ENCODE results near the gene TMEM151B. TPM values are rescaled to one million over a fixed set of nuclear protein-coding genes. Genes with fewer than 3 reads are reported as not detected.

The TMEM151B gene
- total and polyA plus RNA-seq, 9 of the 15 experiments (the other 6 are each of a cell fraction or from before 2014, with no cell fraction given): not detected

GRCh38 chr6:44225579-44226325 is 44.5 kb upstream of the TMEM151B start (continued):
- TF ChIP-seq ZC3H11A (IDR thresholded peaks at IDR 0.05; ENCODE audit: low read depth, low read length) (no peak), ZNF24 (IDR thresholded peaks at IDR 0.05) (0 out of 2 replicates have a peak, but pooled peaks have one; percentile 68), KDM4B (IDR thresholded peaks at IDR 0.05; ENCODE audit: borderline replicate concordance in 2 of 2, low read depth in 1 of 2) (no peak), TCFL5 (CRISPR knock-in tag; conservative IDR thresholded peaks at IDR 0.05) (no peak), FOXM1 (IDR thresholded peaks at IDR 0.05; ENCODE audit: low read depth) (peak; percentile 88), FOXM1 (CRISPR knock-in tag; IDR thresholded peaks at IDR 0.05; ENCODE audit: low read depth) (no peak), ZFP30 (CRISPR knock-in tag; IDR thresholded peaks at IDR 0.05; ENCODE audit: borderline replicate concordance) (no peak), NR2C2 (CRISPR knock-in tag; IDR thresholded peaks at IDR 0.05) (no peak; the same call in 1 of the 2 replicates), NR2C2 (tag; IDR thresholded peaks at IDR 0.05) (no peak; the same call in 1 of the 2 replicates), ZBTB9 (CRISPR knock-in tag; IDR thresholded peaks at IDR 0.05) (peak; percentile 74), POLR2H (tag; IDR thresholded peaks at IDR 0.05; ENCODE audit: low read depth) (no peak), SMARCA4 (IDR thresholded peaks at IDR 0.05) (peak; percentile 94), SMAD1 (IDR thresholded peaks at IDR 0.05; ENCODE audit: low read depth, low read length, partially characterized antibody) (peak; percentile 48), MAFK (IDR thresholded peaks at IDR 0.05; ENCODE audit: low read length) (no peak), POLR2B (IDR thresholded peaks at IDR 0.05; ENCODE audit: low read depth, partially characterized antibody) (no peak), MYBL2 (IDR thresholded peaks at IDR 0.05; ENCODE audit: low read depth) (no peak), MYBL2 (CRISPR knock-in tag; IDR thresholded peaks at IDR 0.05; ENCODE audit: borderline replicate concordance) (no peak), MEF2D (tag; conservative IDR thresholded peaks at IDR 0.05; ENCODE audit: low read depth) (no peak), ETV1 (tag; conservative IDR thresholded peaks at IDR 0.05; ENCODE audit: low read depth) (peak; percentile 24; the same call in 1 of the 2 replicates), SLC30A9 (CRISPR knock-in tag; IDR thresholded peaks at IDR 0.05) (no peak), RAD21 (CRISPR knock-in tag; conservative IDR thresholded peaks at IDR 0.05 in 1 of 2, IDR thresholded peaks at IDR 0.05 in 1 of 2) (peak in 1 of 2 experiments; percentile 3; a peak in 1 of 4 replicates), ZBTB17 (CRISPR knock-in tag; IDR thresholded peaks at IDR 0.05) (0 out of 2 replicates have a peak, but pooled peaks have one; percentile 40), ZBTB34 (CRISPR knock-in tag; IDR thresholded peaks at IDR 0.05) (no peak), PHF21A (IDR thresholded peaks at IDR 0.05; ENCODE audit: borderline replicate concordance, low read depth) (peak; percentile 51; the same call in 1 of the 2 replicates), SAFB (IDR thresholded peaks at IDR 0.05; ENCODE audit: borderline replicate concordance, low read depth, low read length) (no peak)
- TF ChIP-seq, protein P1, sequence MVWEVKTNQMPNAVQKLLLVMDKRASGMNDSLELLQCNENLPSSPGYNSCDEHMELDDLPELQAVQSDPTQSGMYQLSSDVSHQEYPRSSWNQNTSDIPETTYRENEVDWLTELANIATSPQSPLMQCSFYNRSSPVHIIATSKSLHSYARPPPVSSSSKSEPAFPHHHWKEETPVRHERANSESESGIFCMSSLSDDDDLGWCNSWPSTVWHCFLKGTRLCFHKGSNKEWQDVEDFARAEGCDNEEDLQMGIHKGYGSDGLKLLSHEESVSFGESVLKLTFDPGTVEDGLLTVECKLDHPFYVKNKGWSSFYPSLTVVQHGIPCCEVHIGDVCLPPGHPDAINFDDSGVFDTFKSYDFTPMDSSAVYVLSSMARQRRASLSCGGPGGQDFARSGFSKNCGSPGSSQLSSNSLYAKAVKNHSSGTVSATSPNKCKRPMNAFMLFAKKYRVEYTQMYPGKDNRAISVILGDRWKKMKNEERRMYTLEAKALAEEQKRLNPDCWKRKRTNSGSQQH (CRISPR knock-in tag; IDR thresholded peaks at IDR 0.05): no peak

All from K562 (cell line).